ENCODE measurements around the gene CBLN3.

DNA sequence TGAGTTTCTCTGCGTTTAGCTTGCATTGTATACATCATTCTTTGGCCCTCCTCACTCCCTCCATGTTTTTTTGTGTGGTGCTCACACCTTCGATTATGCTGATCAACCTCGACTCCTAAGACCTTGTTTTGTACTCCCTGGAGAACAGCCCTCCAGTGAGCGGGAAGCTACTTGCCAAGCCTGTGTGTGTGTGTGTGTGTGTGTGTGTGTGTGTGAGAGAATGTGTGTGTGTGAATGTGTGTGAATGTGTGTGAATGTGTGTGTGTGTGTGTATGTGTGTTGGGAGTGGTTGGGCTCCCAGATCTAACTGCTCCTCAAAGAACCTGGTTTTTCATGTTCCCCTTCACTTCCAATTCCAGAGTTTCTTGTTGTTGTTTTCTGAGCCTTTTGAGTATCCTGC lies 24.7 kb downstream of the CBLN3 start:
- TF ChIP-seq POLR2A (IDR thresholded peaks at IDR 0.05; ENCODE audit: low read length) (no peak), RAD21 (conservative IDR thresholded peaks at IDR 0.05 in 1 of 2, IDR thresholded peaks at IDR 0.05 in 1 of 2) (no peak), FOSB (CRISPR knock-in tag; IDR thresholded peaks at IDR 0.05) (no peak)

Data from A549 (cell line).